Calu3 (cell line): ENCODE data around the gene FHIP1A. TPM values are rescaled to one million over a fixed set of nuclear protein-coding genes. Genes with fewer than 3 reads are reported as not detected.

Experiments used
- BruUV-seq: library from RNA; stranded (reverse); fragments of 400-500 nt; replicated peaks from 2 replicates; lab custom pipeline; 2021; lab: Mats Ljungman, UMichigan
- CTCF ChIA-PET: fragments of 300-600 bp; sonication (Branson Sonifier 250); formaldehyde crosslinking; loops from one replicate; lab custom pipeline; 2022; ENCODE audit warnings: antibody characterized with exemption; lab: Charles Lee
- DNase-seq: peaks from one replicate; pipeline ENCODE4 v3.0.0; 2022
- H3K27ac Mint-ChIP-seq: one replicate; pipeline ENCODE4 v1.8.0; 2022; ENCODE audit warnings: mixed read lengths; ENCODE audit not compliant: unreplicated experiment
- H3K27me3 Mint-ChIP-seq: one replicate; pipeline ENCODE4 v1.8.0; 2022; ENCODE audit warnings: mixed read lengths; ENCODE audit not compliant: unreplicated experiment
- H3K36me3 Mint-ChIP-seq: one replicate; pipeline ENCODE4 v1.8.0; 2022; ENCODE audit warnings: mild to moderate bottlenecking, moderate library complexity, mixed read lengths; ENCODE audit not compliant: insufficient read depth, unreplicated experiment
- H3K4me1 Mint-ChIP-seq: one replicate; pipeline ENCODE4 v1.8.0; 2022; ENCODE audit warnings: mild to moderate bottlenecking, low read depth, mixed read lengths; ENCODE audit not compliant: unreplicated experiment
- H3K4me3 Mint-ChIP-seq: one replicate; pipeline ENCODE4 v1.8.0; 2022; ENCODE audit warnings: mild to moderate bottlenecking, low read depth, moderate library complexity, mixed read lengths; ENCODE audit not compliant: unreplicated experiment
- H3K9me3 Mint-ChIP-seq: one replicate; pipeline ENCODE4 v1.8.0; 2022; ENCODE audit warnings: low read depth, mixed read lengths; ENCODE audit not compliant: unreplicated experiment
- CTCF ChIP-seq: fragments of 200-600 bp; IDR thresholded peaks from one replicate; pipeline ENCODE4 v1.8.0; 2022; ENCODE audit warnings: antibody characterized with exemption; ENCODE audit not compliant: unreplicated experiment
- intact Hi-C: fragments of 100-400 bp; cut with micrococcal nuclease; formaldehyde crosslinking; loops from one replicate; pipeline ENCODE4 v1.10.0; 2022; ENCODE audit not compliant: unreplicated experiment
- total RNA-seq: library from RNA; stranded (reverse); gene quantifications from 2 replicates; pipeline ENCODE4 v1.2.3, GENCODE V29; 2022

The FHIP1A gene
- total RNA-seq, 1 experiment from 2014 or later = 25.9 TPM

DNA sequence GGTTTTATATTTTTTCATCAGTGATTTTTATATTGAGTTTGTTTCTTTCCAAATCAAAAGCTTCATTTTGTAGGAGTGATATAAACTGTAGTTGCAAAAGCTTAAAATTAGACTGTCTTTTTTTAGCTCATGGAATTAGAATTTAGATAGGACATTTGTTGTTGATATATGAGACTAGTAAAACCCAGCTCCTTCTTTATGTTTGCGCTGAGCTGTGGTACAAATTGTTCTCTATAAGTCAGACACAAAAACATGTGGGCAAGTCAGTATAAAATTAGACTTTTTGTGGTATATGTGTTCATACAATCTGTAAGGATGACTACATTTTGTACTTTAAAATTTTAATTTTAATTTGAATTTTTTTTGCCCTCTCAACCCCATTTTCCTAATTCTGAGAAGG is 18.3 kb downstream of the FHIP1A start:
- intact Hi-C loops = no loop called here
- Mint-ChIP-seq H3K36me3 (no peaks in the 10 kb centered on the region), H3K9me3 (no peaks in the 10 kb centered on the region), H3K27me3 (no peaks in the 10 kb centered on the region), H3K4me1 (peaks cover 54% of the 10 kb centered on the region), H3K27ac (no peak overlapping the region), H3K4me3 (no peak overlapping the region)
- BruUV-seq = no TSS peak
- CTCF ChIA-PET = no interaction called here
- no peak for DNase-seq
- TF ChIP-seq CTCF = no peak

DNA sequence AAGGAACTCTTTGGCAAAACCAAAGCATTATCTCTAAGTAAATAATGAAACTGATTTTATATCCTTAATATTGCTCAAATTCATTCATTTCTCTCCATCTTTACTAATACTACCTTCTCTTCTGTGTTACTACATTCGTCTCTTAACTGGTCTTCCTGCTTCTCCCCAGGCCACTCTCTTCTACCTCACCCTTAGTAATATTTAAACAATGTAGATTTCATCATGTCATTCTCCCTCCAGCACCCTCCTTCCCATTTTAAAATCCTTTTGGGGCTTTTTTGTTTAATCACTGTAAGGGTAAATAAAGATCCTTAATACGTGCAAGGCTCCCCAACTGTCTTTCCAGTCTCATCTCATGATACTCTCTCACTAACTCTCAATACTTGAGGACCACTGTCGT is 19.4 kb downstream of the FHIP1A start:
- CTCF ChIA-PET = no interaction called here
- H3K27ac Mint-ChIP-seq = no peak overlapping the region
- TF ChIP-seq CTCF = no peak
- no peak overlapping the region for H3K4me3 Mint-ChIP-seq
- intact Hi-C loops = no loop called here
- H3K36me3 Mint-ChIP-seq = no peaks in the 10 kb centered on the region
- DNase-seq = no peak
- H3K9me3 Mint-ChIP-seq = no peaks in the 10 kb centered on the region
- no peaks in the 10 kb centered on the region for H3K27me3 Mint-ChIP-seq
- BruUV-seq = no TSS peak
- peaks cover 63% of the 10 kb centered on the region for H3K4me1 Mint-ChIP-seq

DNA sequence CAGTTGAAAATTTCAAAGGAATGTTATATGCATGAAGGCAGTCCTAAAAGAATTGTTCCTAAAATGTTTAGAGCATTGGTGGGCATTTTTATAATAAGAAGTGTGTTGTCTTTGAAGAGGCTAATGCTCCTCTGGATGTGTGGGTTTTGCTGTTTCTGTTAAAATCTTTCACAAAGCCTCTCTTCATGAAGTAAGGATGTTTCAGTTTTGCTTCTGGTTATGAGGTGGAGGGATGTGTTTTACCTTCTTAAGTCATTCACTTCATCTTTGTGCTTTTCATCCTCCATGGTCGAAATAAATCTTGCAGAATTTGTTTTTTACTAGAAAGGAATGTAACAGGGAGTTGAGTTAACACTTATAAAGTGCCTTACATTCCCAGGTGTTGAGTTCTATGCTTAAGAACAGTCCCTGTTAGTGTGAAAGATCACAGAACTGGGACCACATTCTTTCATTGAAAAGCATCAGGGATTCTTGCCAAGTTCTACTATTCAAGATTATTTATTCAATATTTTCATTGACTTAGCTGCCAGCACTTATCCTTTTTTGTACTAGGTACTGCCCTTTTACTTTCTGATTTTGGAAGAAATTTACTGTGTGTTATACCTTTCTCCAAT is 21.1 kb downstream of the FHIP1A start:
- Mint-ChIP-seq H3K4me1 (peaks cover 57% of the 10 kb centered on the region), H3K27ac (no peak overlapping the region), H3K27me3 (no peaks in the 10 kb centered on the region), H3K9me3 (no peaks in the 10 kb centered on the region), H3K4me3 (no peak overlapping the region), H3K36me3 (no peaks in the 10 kb centered on the region)
- CTCF ChIA-PET = interaction anchor here (0.6 kb wide), 1 partner anchor 56 kb away, joined by 4 read pairs; no protein-coding TSS in a partner anchor
- no peak for DNase-seq
- no peak for TF ChIP-seq CTCF
- intact Hi-C loops = no loop called here
- no TSS peak for BruUV-seq

DNA sequence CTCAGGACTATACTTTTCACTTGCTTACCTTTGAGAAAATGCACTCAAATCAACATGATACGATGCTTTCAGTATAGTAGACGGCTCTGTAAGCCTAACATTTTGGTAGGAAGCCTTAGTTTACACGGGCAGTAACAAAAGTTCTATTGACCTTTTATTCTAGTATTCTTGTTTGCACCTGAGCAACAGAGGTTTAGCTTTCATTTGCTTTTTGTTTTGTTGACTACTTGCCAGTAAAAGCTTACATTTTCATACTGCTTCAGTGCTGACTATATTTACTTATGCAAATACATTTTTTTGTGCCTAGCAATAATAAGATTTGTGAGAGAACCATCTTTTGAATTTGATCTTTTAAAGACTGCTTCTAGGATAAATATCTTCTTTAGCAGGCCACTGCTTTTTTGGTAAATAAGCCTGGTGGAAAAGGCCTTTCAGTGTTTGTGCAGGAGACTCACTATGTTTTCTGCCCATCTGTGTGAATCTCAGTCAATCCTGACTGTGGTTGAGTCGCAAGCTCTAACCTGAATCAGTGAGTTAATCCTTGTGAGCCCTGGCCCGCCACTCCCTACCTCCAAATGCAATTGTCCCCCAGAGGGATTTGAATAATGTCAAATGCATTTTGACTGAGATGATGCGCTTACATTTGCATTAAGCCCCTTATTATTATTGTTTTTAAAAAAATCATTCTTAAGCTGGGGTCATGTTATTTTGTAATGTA is 21.9 kb downstream of the FHIP1A start:
- Mint-ChIP-seq H3K9me3 (no peaks in the 10 kb centered on the region), H3K4me3 (no peak overlapping the region), H3K36me3 (no peaks in the 10 kb centered on the region), H3K27me3 (no peaks in the 10 kb centered on the region), H3K27ac (no peak overlapping the region), H3K4me1 (peaks cover 49% of the 10 kb centered on the region)
- DNase-seq = no peak
- intact Hi-C loops = no loop called here
- no peak for TF ChIP-seq CTCF
- BruUV-seq = no TSS peak
- CTCF ChIA-PET = interaction anchor here (0.6 kb wide), 1 partner anchor 1148 kb away, joined by 3 read pairs; no protein-coding TSS in a partner anchor
